Heart left ventricle (tissue), 16 donors: ENCODE data around the gene EXOSC5. TPM values are rescaled to one million over a fixed set of nuclear protein-coding genes. Genes with fewer than 3 reads are reported as not detected.

Source experiments
- ATAC-seq, 4 donors: fragments of 200-7000 bp; cut with Tn5 transposase; one replicate each; pipeline ENCODE4 v1.9.1; 2020 to 2022; ENCODE audit warnings: moderate library complexity in 4 of 4, mild to moderate bottlenecking in 3 of 4, moderate number of reproducible peaks in 1 of 4
- DNase-seq, 5 donors: peaks; one replicate each; pipeline ENCODE4 v3.0.0-alpha.2; 2020
- H3K27ac ChIP-seq, 12 donors: fragments of 200-600 bp; sonication (generic) in 4 of 12; one replicate each; pipeline versions ENCODE4 v1.5.0 to v1.8.0; 2016 to 2022; ENCODE audit warnings: mild to moderate bottlenecking in 2 of 12
- H3K27me3 ChIP-seq, 9 donors: fragments of 200-600 bp; sonication (generic) in 2 of 9; one replicate each; pipeline versions ENCODE4 v1.5.1 to v1.8.0; 2016 to 2022; ENCODE audit warnings: mild to moderate bottlenecking in 3 of 9
- H3K36me3 ChIP-seq, 9 donors: fragments of 200-600 bp; sonication (generic) in 2 of 9; one replicate each; pipeline versions ENCODE4 v1.5.0 to v1.8.0; 2018 to 2022; ENCODE audit warnings: mild to moderate bottlenecking in 2 of 9
- H3K4me1 ChIP-seq, 12 donors: fragments of 200-600 bp; sonication (generic) in 4 of 12; one replicate each; pipeline versions ENCODE4 v1.5.0 to v1.8.0; 2016 to 2022; ENCODE audit warnings: mild to moderate bottlenecking in 3 of 12
- H3K4me3 ChIP-seq, 12 donors: fragments of 200-600 bp; sonication (generic) in 4 of 12; one replicate each; pipeline versions ENCODE4 v1.5.0 to v1.8.0; 2017 to 2022; ENCODE audit warnings: mild to moderate bottlenecking in 9 of 12, moderate library complexity in 4 of 12
- H3K9me3 ChIP-seq, 12 donors: fragments of 200-600 bp; sonication (generic) in 4 of 12; one replicate each; pipeline versions ENCODE4 v1.5.0 to v1.8.0; 2016 to 2022; ENCODE audit warnings: mild to moderate bottlenecking in 1 of 12
- CTCF ChIP-seq, 12 donors: fragments of 200-600 bp; sonication (generic) in 4 of 12; IDR thresholded peaks; one replicate each; pipeline versions ENCODE4 v1.5.0 to v1.8.0; 2018 to 2022; ENCODE audit warnings: antibody characterized with exemption in 12 of 12, mild to moderate bottlenecking in 5 of 12
- POLR2A ChIP-seq, 2 donors: fragments of 450-650 bp; IDR thresholded peaks; one replicate each; pipeline ENCODE4 v1.6.1; 2017; ENCODE audit warnings: antibody characterized with exemption in 2 of 2, mild to moderate bottlenecking in 2 of 2, moderate library complexity in 2 of 2
- WGBS, 4 donors: extraction: QIAGEN DNeasy Blood & Tissue Kit in 2 of 4; methylation state at CpG; one replicate each; pipeline versions ENCODE4 v1.1.5 to v1.1.7; 2013 to 2018; 5-methylcytosine and 5-hydroxymethylcytosine counted together
- intact Hi-C, 10 donors: fragments of 100-400 bp; cut with DNase I; formaldehyde crosslinking; loops; one replicate each; pipeline versions ENCODE4 v1.11.1 to v1.14.2; 2022
- polyA plus RNA-seq, 2 donors: library from polyadenylated mRNA; stranded (reverse); fragments of 200-250 nt; gene quantifications; one replicate each; pipeline ENCODE4 v1.2.3, GENCODE V29; 2013
- total RNA-seq, 9 donors: library from RNA; depleted of rRNA in 2 of 9; stranded (reverse); fragments of >200 nt in 2 of 9; fragmentation: NEBNext Ultra II Directional in 3 of 9; extraction: Animal tissue kit (Norgen Biotek cat#: 25700) in 3 of 9; gene quantifications; one replicate each; pipeline versions ENCODE4 v1.1.0 to v1.2.4, GENCODE V29; 2016 to 2023
- donor health status: ischemic (EF 13 %, LVEDD 7.1; RV severe dilation, severe dysfunction).
- donor health status: healthy with polysubstance abuse.
- donor health status: DM: no; HTN: yes; CAD: no.
- donor health status: DM: no; HTN: no; CAD: no.
- donor health status: ischemic (EF 25% LVEDD 6.9; RV normal size, moderate dysfunction).
- donor health status: ischemic (EF 25% LVEDD 5.7; RV mildly dilated, moderate dysfunction).
- donor health status: healthy.
- donor health status: DM: yes; HTN: yes; CAD: no.
- donor health status: ischemic (EF 35%, LVEDD 5.7; RV mildly dilated, moderate dysfunction).
- donor health status: nonischemic (EF 11% LVEDD 7.7; RV severe dilation, severe dysfunction).
- donor health status: DM: yes; HTN: yes; CAD: no.
- donor health status: PGD.
- donor health status: ischemic (EF 29% LVEDD 5.4; RV normal size, mild dysfunction).
- donor health status: nonischemic (EF 23%, LVEDD 6.1; RV moderate dilation, normal function).

EXOSC5 gene
- total and polyA plus RNA-seq, 11 donors, result 9.6 to 40.4 (median 13.7) TPM

- Histone ChIP-seq H3K4me3 (no peak overlapping the region), H3K4me1 (peaks cover 4 to 71% (median 53%) of the 10 kb centered on the region in 12 donors), H3K27me3 (no peaks in the 10 kb centered on the region), H3K27ac (peak overlapping the region in 9 of 12 donors; percentile 15 to 78 (median 36)), H3K36me3 (peaks cover 0 to 12% (median 0%) of the 10 kb centered on the region in 9 donors), H3K9me3 (no peaks in the 10 kb centered on the region)
- intact Hi-C loops, result no loop called here
- TF ChIP-seq CTCF (IDR thresholded peaks at IDR 0.05) (no peak), POLR2A (IDR thresholded peaks at IDR 0.05) (no peak)
- WGBS, 4 donors, result 66 to 78% (median 71%) methylated on average over 3 of the region's 3 CpGs
- DNase-seq, result no peak
- no peak for ATAC-seq
These were observed 4.9 kb upstream of the EXOSC5 start for GRCh38 chr19:41402010-41402409.

- Histone ChIP-seq H3K27me3 (no peaks in the 10 kb centered on the region), H3K9me3 (no peaks in the 10 kb centered on the region), H3K27ac (peak overlapping the region in 9 of 12 donors; percentile 15 to 78 (median 36)), H3K4me1 (peaks cover 4 to 70% (median 52%) of the 10 kb centered on the region in 12 donors), H3K36me3 (peaks cover 0 to 12% (median 0%) of the 10 kb centered on the region in 9 donors), H3K4me3 (no peak overlapping the region)
- WGBS, 4 donors, result 51 to 65% (median 55%) methylated on average over 4 of the region's 4 CpGs
- TF ChIP-seq POLR2A (IDR thresholded peaks at IDR 0.05), result no peak
- TF ChIP-seq CTCF (IDR thresholded peaks at IDR 0.05), result no peak
- ATAC-seq (peak in 1 of 4 donors; percentile 7), DNase-seq (no peak)
- intact Hi-C loops, result no loop called here
These were observed 4.3 kb upstream of the EXOSC5 start for GRCh38 chr19:41401483-41401882.

- DNase-seq (no peak), ATAC-seq (no peak)
- no peaks in the 10 kb centered on the region for H3K9me3 ChIP-seq
- peaks cover 0 to 12% (median 0%) of the 10 kb centered on the region in 9 donors for H3K36me3 ChIP-seq
- TF ChIP-seq POLR2A (IDR thresholded peaks at IDR 0.05) (no peak), CTCF (IDR thresholded peaks at IDR 0.05) (no peak)
- H3K4me1 ChIP-seq, result peaks cover 4 to 58% (median 42%) of the 10 kb centered on the region in 12 donors
- H3K27ac ChIP-seq, result no peak overlapping the region
- H3K27me3 ChIP-seq, result no peaks in the 10 kb centered on the region
- WGBS, 4 donors, result 83 to 91% (median 90%) methylated on average over 2 of the region's 2 CpGs
- peak overlapping the region in 1 of 12 donors; percentile 95 for H3K4me3 ChIP-seq
- intact Hi-C loops, result loop anchor here in 6 of 10 donors (2.0 to 5.0 kb wide), 3 partner anchors 38 to 43 kb away; partner anchors contain the start of genes DMAC2 (in 5 of the 6) and ERICH4 (in 1 of the 6)
These were observed 2.4 kb upstream of the EXOSC5 start for GRCh38 chr19:41399525-41399924.

GRCh38 chr19:41399091-41399490 lies 1.9 kb upstream of the EXOSC5 start:
- Histone ChIP-seq H3K9me3 (no peaks in the 10 kb centered on the region), H3K4me1 (peaks cover 4 to 58% (median 41%) of the 10 kb centered on the region in 12 donors), H3K36me3 (peaks cover 0 to 12% (median 0%) of the 10 kb centered on the region in 9 donors), H3K27me3 (no peaks in the 10 kb centered on the region), H3K27ac (peak overlapping the region in 3 of 12 donors; percentile 92 to 94 (median 93)), H3K4me3 (peak overlapping the region in 9 of 12 donors; percentile 82 to 99 (median 93))
- ATAC-seq (no peak), DNase-seq (no peak)
- WGBS, 4 donors, result 70 to 83% (median 80%) methylated on average over 3 of the region's 3 CpGs
- TF ChIP-seq POLR2A (IDR thresholded peaks at IDR 0.05) (no peak), CTCF (IDR thresholded peaks at IDR 0.05) (no peak)
- intact Hi-C loops, result loop anchor here in 6 of 10 donors (2.0 to 5.0 kb wide), 3 partner anchors 38 to 43 kb away; partner anchors contain the start of genes DMAC2 (in 5 of the 6) and ERICH4 (in 1 of the 6)
